HepG2 (cell line): ENCODE data around the gene CCSER2. TPM values are rescaled to one million over a fixed set of nuclear protein-coding genes. Genes with fewer than 3 reads are reported as not detected.

ENCODE experiments used
- DNMT3B ChIP-seq: conservative IDR thresholded peaks from 2 replicates; pipeline ENCODE4 v1.6.1; 2016; ENCODE audit warnings: missing biosample characterization, control low read depth
- GABPB1 ChIP-seq: IDR thresholded peaks from 2 replicates; pipeline ENCODE4 v1.6.1; 2016; ENCODE audit warnings: mild to moderate bottlenecking, missing genetic modification reagents, moderate library complexity, missing compliant biosample characterization
- GTF3A ChIP-seq: sonication (generic); formaldehyde crosslinking; conservative IDR thresholded peaks from 2 replicates; pipeline ENCODE4 v1.4.0; 2020; ENCODE audit warnings: mild to moderate bottlenecking, missing genetic modification reagents
- HMGA1 ChIP-seq: sonication (generic); formaldehyde crosslinking; conservative IDR thresholded peaks from 2 replicates; pipeline ENCODE4 v1.4.0; 2020; ENCODE audit warnings: missing genetic modification reagents
- KLF13 ChIP-seq: sonication (generic); formaldehyde crosslinking; IDR thresholded peaks from 2 replicates; pipeline ENCODE4 v1.4.0; 2020; ENCODE audit warnings: mild to moderate bottlenecking, missing genetic modification reagents
- MLLT10 ChIP-seq: sonication (generic); formaldehyde crosslinking; IDR thresholded peaks from 2 replicates; pipeline ENCODE4 v1.4.0; 2020; ENCODE audit warnings: missing genetic modification reagents
- MTA1 ChIP-seq: sonication (generic); formaldehyde crosslinking; IDR thresholded peaks from 2 replicates; pipeline ENCODE4 v1.4.0; 2020; ENCODE audit warnings: missing genetic modification reagents, mild to moderate bottlenecking, borderline replicate concordance
- MYNN ChIP-seq: sonication (generic); formaldehyde crosslinking; IDR thresholded peaks from 2 replicates; pipeline ENCODE4 v1.4.0; 2020; ENCODE audit warnings: mild to moderate bottlenecking, low read depth, missing genetic modification reagents
- NCOA2 ChIP-seq: sonication (generic); formaldehyde crosslinking; IDR thresholded peaks from 2 replicates; pipeline ENCODE4 v1.8.0; 2022; ENCODE audit warnings: inconsistent platforms
- U2AF1 ChIP-seq: fragments of 200-400 bp; formaldehyde crosslinking; optimal IDR thresholded peaks from 2 replicates; pipeline ENCODE3; 2017; ENCODE audit warnings: mild to moderate bottlenecking, low read depth, low read length
- XRCC5 ChIP-seq: fragments of 200-400 bp; formaldehyde crosslinking; optimal IDR thresholded peaks from 2 replicates; pipeline ENCODE3; 2017; ENCODE audit warnings: mild to moderate bottlenecking, low read length
- ZFP1 ChIP-seq: IDR thresholded peaks from 2 replicates; pipeline ENCODE4 v1.6.1; 2016
- ZFP37 ChIP-seq: sonication (generic); formaldehyde crosslinking; IDR thresholded peaks from 2 replicates; pipeline ENCODE4 v1.4.0; 2020; ENCODE audit warnings: missing genetic modification reagents, borderline replicate concordance
- ZNF30 ChIP-seq: sonication (generic); formaldehyde crosslinking; IDR thresholded peaks from 2 replicates; pipeline ENCODE4 v1.5.0; 2020; ENCODE audit warnings: mild to moderate bottlenecking, missing genetic modification reagents
- ZNF572 ChIP-seq: sonication (generic); formaldehyde crosslinking; IDR thresholded peaks from 2 replicates; pipeline ENCODE4 v1.5.1; 2020; ENCODE audit warnings: mild to moderate bottlenecking, missing genetic modification reagents
- ZNF598 ChIP-seq: sonication (generic); formaldehyde crosslinking; IDR thresholded peaks from 2 replicates; pipeline ENCODE4 v1.5.1; 2020; ENCODE audit warnings: mild to moderate bottlenecking, missing genetic modification reagents, borderline replicate concordance
- ZNF644 ChIP-seq: IDR thresholded peaks from 2 replicates; pipeline ENCODE4 v1.6.1; 2016; ENCODE audit warnings: low read depth
- ZNF674 ChIP-seq: sonication (generic); formaldehyde crosslinking; IDR thresholded peaks from 2 replicates; pipeline ENCODE4 v1.5.0; 2020; ENCODE audit warnings: low read depth, mild to moderate bottlenecking, missing genetic modification reagents
- ZNF83 ChIP-seq: sonication (generic); formaldehyde crosslinking; IDR thresholded peaks from 2 replicates; pipeline ENCODE4 v1.4.0; 2020; ENCODE audit warnings: missing genetic modification reagents, mild to moderate bottlenecking, borderline replicate concordance
- ZNF883 ChIP-seq: sonication (generic); formaldehyde crosslinking; IDR thresholded peaks from 2 replicates; pipeline ENCODE4 v1.5.1; 2020; ENCODE audit warnings: mild to moderate bottlenecking, missing genetic modification reagents; ENCODE audit errors: not compliant biosample characterization
- ZNF891 ChIP-seq: sonication (generic); formaldehyde crosslinking; IDR thresholded peaks from 2 replicates; pipeline ENCODE4 v1.5.0; 2020; ENCODE audit warnings: mild to moderate bottlenecking, missing genetic modification reagents
- polyA plus RNA-seq, 8 experiments: library from polyadenylated mRNA; depleted of rRNA in 3 of 8; stranded (reverse) in 7 of 8; unstranded in 1 of 8; fragments of >200 nt; fragmentation: Illumina TruSeq in 4 of 8; extraction: Trizol in 4 of 8; gene quantifications; 2 replicates each; pipeline versions ENCODE4 v1.2.1 to v1.2.3, GENCODE V29; 2011 to 2016; ENCODE audit warnings: low read depth in 4 of 8, missing spikeins in 1 of 8, mixed read lengths in 1 of 8; ENCODE audit not compliant: insufficient read depth in 1 of 8
- total RNA-seq, 5 experiments: library from RNA; depleted of rRNA; stranded (reverse); fragments of >200 nt; fragmentation: Illumina TruSeq; extraction: Trizol; gene quantifications; 2 replicates each; pipeline ENCODE4 v1.2.3, GENCODE V29; 2016; ENCODE audit warnings: low read depth in 1 of 5
- TF ChIP-seq, protein P1 (sequence below): sonication (generic); formaldehyde crosslinking; IDR thresholded peaks from 2 replicates; pipeline ENCODE4 v1.8.0; 2023; ENCODE audit warnings: mild to moderate bottlenecking, missing genetic modification reagents
- TF ChIP-seq, protein P2 (sequence below): sonication (generic); formaldehyde crosslinking; conservative IDR thresholded peaks from 2 replicates; pipeline ENCODE4 v1.4.0; 2020; ENCODE audit warnings: missing genetic modification reagents
- TF ChIP-seq, protein P3 (sequence below): sonication (generic); formaldehyde crosslinking; IDR thresholded peaks from 2 replicates; pipeline ENCODE4 v1.4.0; 2020; ENCODE audit warnings: missing genetic modification reagents
- TF ChIP-seq, protein P4 (sequence below), 2 experiments: sonication (generic) in 1 of 2; formaldehyde crosslinking in 1 of 2; IDR thresholded peaks; 2 replicates each; pipeline versions ENCODE4 v1.5.1 to v1.6.1; 2011 to 2020; ENCODE audit warnings: borderline replicate concordance in 1 of 2, low read depth in 1 of 2, low read length in 1 of 2, mild to moderate bottlenecking in 1 of 2, missing genetic modification reagents in 1 of 2, moderate library complexity in 1 of 2

CCSER2 gene
- total and polyA plus RNA-seq, 2 of the 13 experiments (the other 11 are each of a cell fraction or from before 2014, with no cell fraction given): 13.3 to 17.2 TPM

DNA sequence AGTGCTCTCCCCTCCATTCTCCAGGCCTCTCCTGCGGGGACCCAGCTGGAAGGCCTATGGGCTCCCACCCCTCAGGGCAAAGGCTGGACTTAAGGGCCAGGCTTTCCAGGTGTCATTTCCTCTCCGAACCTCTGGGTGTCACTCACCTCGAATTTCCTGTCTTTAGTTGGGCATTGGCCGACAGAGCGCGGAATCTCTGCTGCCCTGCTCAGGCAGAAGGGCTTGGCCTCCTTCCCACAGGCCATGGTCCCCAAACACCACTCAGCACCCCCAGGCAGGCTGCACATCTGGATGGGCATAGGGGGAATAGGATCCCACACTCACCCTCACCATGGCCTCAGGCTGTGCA lies 212.9 kb downstream of the CCSER2 start (continued):
- TF ChIP-seq GTF3A (CRISPR knock-in tag): no peak
- TF ChIP-seq, protein P1, sequence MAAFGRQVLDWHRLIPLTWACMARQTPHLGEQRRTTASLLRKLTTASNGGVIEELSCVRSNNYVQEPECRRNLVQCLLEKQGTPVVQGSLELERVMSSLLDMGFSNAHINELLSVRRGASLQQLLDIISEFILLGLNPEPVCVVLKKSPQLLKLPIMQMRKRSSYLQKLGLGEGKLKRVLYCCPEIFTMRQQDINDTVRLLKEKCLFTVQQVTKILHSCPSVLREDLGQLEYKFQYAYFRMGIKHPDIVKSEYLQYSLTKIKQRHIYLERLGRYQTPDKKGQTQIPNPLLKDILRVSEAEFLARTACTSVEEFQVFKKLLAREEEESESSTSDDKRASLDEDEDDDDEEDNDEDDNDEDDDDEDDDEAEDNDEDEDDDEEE (CRISPR knock-in tag): no peak
- no peak for TF ChIP-seq HMGA1
- TF ChIP-seq ZNF891: no peak
- no peak for TF ChIP-seq DNMT3B (CRISPR knock-in tag)
- TF ChIP-seq GABPB1 (CRISPR knock-in tag): 0 out of 2 replicates have a peak, but pooled peaks have one; percentile 38
- TF ChIP-seq U2AF1: no peak
- 0 out of 2 replicates have a peak, but pooled peaks have one; percentile 36 for TF ChIP-seq ZNF598 (CRISPR knock-in tag)
- TF ChIP-seq ZFP37 (CRISPR knock-in tag): no peak
- TF ChIP-seq KLF13 (CRISPR knock-in tag): no peak
- no peak; the same call in 1 of the 2 replicates for TF ChIP-seq MTA1 (CRISPR knock-in tag)
- no peak for TF ChIP-seq MYNN
- no peak for TF ChIP-seq ZNF674 (CRISPR knock-in tag)
- TF ChIP-seq, protein P2, sequence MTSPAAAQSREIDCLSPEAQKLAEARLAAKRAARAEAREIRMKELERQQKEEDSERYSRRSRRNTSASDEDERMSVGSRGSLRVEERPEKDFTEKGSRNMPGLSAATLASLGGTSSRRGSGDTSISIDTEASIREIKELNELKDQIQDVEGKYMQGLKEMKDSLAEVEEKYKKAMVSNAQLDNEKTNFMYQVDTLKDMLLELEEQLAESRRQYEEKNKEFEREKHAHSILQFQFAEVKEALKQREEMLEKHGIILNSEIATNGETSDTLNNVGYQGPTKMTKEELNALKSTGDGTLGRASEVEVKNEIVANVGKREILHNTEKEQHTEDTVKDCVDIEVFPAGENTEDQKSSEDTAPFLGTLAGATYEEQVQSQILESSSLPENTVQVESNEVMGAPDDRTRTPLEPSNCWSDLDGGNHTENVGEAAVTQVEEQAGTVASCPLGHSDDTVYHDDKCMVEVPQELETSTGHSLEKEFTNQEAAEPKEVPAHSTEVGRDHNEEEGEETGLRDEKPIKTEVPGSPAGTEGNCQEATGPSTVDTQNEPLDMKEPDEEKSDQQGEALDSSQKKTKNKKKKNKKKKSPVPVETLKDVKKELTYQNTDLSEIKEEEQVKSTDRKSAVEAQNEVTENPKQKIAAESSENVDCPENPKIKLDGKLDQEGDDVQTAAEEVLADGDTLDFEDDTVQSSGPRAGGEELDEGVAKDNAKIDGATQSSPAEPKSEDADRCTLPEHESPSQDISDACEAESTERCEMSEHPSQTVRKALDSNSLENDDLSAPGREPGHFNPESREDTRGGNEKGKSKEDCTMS (CRISPR knock-in tag): no peak
- no peak for TF ChIP-seq ZFP1 (CRISPR knock-in tag)
- TF ChIP-seq, protein P3, sequence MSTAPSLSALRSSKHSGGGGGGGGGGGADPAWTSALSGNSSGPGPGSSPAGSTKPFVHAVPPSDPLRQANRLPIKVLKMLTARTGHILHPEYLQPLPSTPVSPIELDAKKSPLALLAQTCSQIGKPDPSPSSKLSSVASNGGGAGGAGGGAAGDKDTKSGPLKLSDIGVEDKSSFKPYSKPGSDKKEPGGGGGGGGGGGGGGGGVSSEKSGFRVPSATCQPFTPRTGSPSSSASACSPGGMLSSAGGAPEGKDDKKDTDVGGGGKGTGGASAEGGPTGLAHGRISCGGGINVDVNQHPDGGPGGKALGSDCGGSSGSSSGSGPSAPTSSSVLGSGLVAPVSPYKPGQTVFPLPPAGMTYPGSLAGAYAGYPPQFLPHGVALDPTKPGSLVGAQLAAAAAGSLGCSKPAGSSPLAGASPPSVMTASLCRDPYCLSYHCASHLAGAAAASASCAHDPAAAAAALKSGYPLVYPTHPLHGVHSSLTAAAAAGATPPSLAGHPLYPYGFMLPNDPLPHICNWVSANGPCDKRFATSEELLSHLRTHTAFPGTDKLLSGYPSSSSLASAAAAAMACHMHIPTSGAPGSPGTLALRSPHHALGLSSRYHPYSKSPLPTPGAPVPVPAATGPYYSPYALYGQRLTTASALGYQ (CRISPR knock-in tag): no peak
- peak; percentile 45 for TF ChIP-seq ZNF644 (CRISPR knock-in tag)
- TF ChIP-seq XRCC5: no peak
- no peak for TF ChIP-seq MLLT10 (CRISPR knock-in tag)
- no peak for TF ChIP-seq ZNF83 (CRISPR knock-in tag)
- TF ChIP-seq NCOA2: no peak
- TF ChIP-seq, protein P4, sequence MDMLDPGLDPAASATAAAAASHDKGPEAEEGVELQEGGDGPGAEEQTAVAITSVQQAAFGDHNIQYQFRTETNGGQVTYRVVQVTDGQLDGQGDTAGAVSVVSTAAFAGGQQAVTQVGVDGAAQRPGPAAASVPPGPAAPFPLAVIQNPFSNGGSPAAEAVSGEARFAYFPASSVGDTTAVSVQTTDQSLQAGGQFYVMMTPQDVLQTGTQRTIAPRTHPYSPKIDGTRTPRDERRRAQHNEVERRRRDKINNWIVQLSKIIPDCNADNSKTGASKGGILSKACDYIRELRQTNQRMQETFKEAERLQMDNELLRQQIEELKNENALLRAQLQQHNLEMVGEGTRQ (IDR thresholded peaks at IDR 0.05; ENCODE audit: low read depth, low read length): no peak
- TF ChIP-seq, protein P4 (CRISPR knock-in tag; IDR thresholded peaks at IDR 0.05; ENCODE audit: borderline replicate concordance): no peak
- TF ChIP-seq ZNF572 (CRISPR knock-in tag): 0 out of 2 replicates have a peak, but pooled peaks have one; percentile 47
- TF ChIP-seq ZNF30 (CRISPR knock-in tag): no peak
- TF ChIP-seq ZNF883 (CRISPR knock-in tag): no peak
